Measurements from ENCODE around the gene LRRFIP2.
"Not testable (repeated sequence)": the region's sequence is repeated elsewhere in the genome, so short reads cannot be mapped to it uniquely, and the experiment has no call there.

The LRRFIP2 gene

DNA sequence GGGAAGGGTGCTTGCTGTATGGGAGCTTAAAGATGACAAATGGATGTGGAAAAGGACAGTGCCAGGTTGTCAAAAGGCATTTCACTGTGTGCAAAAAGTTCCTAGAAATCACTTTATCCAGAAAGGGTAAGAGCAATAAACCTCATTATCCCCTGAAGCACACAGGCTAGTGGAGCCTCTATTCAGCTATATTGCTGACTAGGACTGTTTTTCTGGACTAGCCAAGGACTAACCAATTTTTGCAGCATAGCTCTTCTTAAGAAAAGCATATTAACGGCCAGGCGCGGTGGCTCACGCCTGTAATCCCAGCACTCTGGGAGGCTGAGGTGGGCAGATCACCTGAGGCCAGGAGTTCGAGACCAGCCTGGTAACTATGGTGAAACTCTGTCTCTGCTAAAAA is 116.3 kb downstream of the LRRFIP2 start:
- no peak for DNase-seq (ENCODE audit: low read depth)

- no peak for DNase-seq (ENCODE audit: low read depth)
Measured at GRCh38 chr3:37056826-37057225, 117.6 kb downstream of the LRRFIP2 start.

GRCh38 chr3:37055077-37055476 is 119.3 kb downstream of the LRRFIP2 start:
- not testable (repeated sequence) for DNase-seq (ENCODE audit: low read depth)

DNA sequence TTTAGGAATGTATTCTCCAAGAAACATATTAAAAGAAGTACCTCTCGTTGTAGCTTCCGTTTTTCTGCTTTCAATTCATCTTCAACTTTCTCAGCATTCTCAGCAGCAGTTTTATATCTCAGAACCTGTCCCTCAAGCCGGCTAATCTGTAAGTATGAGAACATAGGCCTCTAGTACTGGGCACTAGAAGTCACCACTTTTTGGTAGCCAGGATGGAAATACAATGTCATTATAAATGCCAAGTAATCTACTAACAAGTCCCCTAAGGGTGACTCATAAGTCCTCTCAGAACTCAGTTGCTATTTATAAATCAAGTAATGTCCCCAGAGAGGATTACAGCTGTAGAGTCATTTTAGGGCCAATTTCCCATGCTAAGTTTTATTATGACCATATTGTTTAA is 120.0 kb downstream of the LRRFIP2 start:
- DNase-seq (ENCODE audit: low read depth) = no peak

DNA sequence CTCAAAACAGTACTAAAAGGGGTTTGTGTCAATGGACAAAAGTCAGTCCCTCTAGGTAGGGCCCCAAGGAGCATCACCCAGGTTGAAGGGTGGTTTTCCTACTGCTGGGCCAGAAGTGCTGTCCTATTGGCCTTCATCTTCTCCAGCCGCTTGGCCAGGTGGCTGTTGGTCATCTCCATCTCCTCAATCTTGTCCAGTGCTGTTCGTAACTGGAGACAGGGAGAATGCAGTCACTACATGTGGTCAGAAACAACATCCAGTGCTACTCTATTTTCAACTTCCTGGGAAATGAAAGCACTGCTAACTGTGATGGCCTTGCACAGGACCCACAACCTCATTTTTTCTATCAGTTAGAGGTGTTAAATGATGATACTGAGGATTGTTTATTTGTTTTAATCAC is 120.6 kb downstream of the LRRFIP2 start:
- no peak for DNase-seq (ENCODE audit: low read depth)

DNA sequence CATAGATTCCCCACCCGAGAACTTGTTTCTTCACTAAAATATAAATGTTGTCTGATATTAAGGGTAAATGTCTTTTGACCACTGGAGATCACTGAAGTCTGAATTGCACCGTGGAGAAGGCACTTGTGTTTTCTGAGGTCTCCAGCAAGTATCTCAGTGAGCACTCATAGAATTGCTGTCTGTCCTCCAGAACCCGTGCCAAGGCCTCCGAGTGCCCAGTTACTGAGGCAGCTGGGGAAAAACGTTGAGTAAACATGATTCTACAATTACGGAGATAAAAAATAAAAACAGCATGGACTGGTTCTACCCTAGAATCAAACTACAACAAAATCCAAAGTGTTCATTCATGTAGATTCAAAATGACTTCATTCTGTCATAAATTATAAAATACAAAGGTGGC is 121.0 kb downstream of the LRRFIP2 start:
- no peak for DNase-seq (ENCODE audit: low read depth)

GRCh38 chr3:37052860-37053259 is 121.5 kb downstream of the LRRFIP2 start:
- no peak for DNase-seq (ENCODE audit: low read depth)

- DNase-seq (ENCODE audit: low read depth) = no peak
Measured at GRCh38 chr3:37050282-37050681, 124.1 kb downstream of the LRRFIP2 start.

- DNase-seq (ENCODE audit: low read depth) = not testable (repeated sequence)
Measured at GRCh38 chr3:37042712-37043111, 131.7 kb downstream of the LRRFIP2 start.

DNA sequence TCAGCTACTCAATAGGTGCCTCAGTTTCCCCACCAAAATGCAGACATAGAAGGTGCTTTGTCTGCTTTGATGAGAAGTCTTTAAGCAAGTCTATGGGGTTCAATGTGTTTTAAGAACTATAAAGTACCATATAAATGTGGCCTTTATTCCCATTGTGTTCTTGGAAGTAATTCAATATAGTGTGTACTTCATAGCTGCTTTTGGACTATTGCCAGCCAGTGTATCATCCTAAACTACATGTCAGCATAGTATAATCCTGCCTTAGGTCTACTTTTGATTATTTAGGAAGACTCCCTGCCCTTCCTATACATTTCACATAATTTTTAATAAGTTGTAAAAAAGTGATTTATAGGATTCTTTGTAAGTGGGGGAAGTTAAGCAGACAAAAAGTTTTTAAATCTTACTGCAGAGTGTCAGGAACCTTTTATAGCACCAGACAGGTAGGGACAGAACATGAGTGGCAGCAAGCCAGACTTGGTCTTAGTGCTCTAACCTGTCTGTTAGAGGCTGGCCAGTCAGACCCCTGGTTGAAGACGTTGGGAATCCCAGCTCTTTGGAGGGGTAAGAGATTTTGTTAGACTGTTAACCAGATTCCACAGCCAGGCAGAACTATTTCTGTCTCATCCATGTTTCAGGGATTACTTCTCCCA is 132.7 kb downstream of the LRRFIP2 start:
- DNase-seq (ENCODE audit: low read depth) = no peak

- DNase-seq (ENCODE audit: low read depth) = no peak
Measured at GRCh38 chr3:37040231-37040630, 134.2 kb downstream of the LRRFIP2 start.

GRCh38 chr3:37039161-37039846 is 135.1 kb downstream of the LRRFIP2 start:
- DNase-seq (ENCODE audit: low read depth) = no peak

DNA sequence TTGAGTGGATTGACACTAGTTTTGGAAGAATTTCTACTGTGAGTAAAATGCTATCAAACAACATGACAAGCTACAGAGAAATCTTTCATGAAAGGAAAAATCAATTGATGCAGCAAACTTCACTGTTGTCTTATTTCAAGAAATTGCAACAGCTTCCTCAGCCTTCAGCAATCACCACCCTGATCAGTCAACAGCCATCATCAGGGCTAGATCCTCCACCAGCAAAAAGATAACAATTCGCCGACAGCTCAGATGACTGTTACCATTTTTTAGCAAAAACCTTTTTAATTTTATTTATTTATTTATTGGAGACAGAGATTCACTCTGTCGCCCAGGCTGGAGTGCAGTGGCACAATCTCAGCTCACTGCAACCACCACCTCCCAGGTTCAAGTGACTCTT is 137.0 kb downstream of the LRRFIP2 start:
- no peak for DNase-seq (ENCODE audit: low read depth)

DNA sequence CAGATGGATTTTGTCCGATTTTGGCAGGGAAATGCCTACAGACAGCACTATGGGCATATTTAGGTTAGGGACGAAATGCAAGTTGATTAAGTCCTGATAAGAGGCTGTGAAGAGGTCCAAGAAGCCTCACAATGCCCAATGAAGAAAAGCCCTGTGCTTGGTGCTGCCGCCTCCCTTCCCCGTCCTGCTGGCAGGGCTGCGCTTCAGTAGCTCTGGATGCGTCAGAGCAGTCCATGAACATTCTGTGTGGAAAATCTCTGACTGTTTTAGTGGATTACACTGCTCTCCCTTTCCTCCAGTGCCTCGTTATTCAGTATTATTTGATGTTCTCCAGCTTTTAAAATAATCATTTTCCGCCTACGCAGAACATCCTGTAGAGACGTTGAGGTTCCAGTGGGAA is 141.4 kb downstream of the LRRFIP2 start:
- DNase-seq (ENCODE audit: low read depth) = no peak

DNA sequence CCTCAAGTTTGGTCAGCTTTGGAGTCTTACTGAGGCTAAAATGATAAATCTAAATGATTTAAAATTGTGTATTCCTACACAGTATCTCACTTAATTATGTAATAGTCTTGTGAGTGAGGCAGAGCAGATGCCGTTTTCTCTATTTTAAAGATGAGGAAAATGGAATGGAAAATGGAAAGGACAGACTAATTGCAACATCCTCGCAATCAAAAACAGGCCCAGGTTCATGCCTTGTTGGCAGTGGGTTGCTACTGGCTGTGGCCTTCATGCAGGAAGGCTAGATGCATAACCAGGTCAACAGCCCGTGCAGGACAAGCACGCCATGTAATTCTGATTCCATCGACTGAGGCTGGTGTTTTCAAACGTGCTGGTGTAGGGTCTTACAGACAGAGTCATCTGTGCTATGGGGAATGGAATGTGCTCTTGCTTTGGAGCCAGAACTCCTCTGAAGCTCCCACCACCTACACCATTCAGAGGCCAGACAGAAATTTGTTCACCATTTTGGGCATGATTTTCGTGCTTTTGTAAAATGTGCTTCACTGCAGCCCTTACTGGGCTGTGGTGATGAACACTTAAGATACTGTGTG is 143.2 kb downstream of the LRRFIP2 start:
- no peak for DNase-seq (ENCODE audit: low read depth)

- no peak for DNase-seq (ENCODE audit: low read depth)
Measured at GRCh38 chr3:37030588-37030987, 143.8 kb downstream of the LRRFIP2 start.

DNA sequence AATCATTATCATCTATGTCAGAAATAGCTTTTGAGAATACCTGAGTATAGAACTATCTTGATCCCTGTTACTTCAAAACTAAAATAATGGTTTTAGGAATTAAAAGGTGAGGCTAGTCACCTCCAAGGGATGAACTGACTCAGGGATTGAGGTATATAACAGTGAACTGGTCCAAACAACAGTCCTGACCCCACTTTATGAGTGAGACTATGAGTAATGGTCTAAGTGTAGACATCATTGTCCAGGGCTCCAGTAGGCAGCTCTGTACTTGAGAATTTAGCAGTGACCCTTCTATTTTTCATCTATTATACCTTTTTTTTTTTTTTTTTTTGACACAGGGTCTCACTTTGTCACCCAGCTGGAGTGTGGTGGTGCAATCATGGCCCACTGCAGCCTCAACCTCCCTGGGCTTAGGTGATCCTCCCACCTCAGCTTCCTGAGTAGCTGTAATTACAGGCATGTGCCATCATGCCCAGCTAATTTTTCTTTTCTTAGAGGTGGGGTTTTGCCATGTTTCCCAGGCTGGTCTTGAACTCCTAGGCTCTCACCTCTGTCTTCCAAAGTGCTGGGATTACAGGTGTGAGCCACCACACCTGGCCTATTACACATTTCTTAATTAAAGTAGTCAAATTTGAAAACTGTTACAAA is 144.7 kb downstream of the LRRFIP2 start:
- no peak for DNase-seq (ENCODE audit: low read depth)

DNA sequence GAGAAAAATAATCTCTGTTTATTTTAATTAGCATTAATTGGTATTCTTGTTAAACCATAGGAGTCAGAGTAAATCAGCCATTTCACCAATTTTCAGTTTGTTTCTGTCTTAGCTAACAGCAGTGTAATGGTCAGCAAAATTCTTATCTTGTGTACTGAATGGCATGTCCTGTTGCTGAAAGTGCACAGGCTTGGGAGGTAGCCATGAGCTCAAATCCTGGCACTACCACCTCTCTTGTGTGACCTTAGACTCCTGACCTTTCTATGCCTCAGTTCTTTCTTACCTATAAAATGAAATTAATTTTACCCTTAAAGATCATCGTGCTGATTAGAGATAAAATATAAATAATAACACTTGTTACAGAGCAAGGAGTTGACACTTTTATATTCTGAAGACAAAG is 145.3 kb downstream of the LRRFIP2 start:
- no peak for DNase-seq (ENCODE audit: low read depth)

DNA sequence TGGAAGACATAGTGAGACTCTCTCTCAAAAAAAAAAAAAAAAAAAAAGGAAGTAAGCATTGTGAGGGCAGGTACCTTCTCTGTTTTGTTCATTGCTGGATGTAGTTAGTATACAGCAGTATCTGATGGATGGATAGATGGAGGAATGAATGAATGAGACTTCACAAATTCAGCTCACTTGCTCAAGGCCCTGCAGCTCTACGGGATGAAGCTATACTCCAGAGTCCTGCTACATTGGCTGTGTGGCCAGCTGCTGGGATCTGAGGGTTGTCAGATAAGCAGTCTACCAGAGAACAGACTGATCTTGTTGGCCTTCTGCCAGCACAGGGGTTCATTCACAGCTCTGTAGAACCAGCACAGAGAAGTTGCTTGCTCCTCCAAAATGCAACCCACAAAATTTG is 146.1 kb downstream of the LRRFIP2 start:
- DNase-seq (ENCODE audit: low read depth) = no peak

GRCh38 chr3:37026851-37027250 is 147.5 kb downstream of the LRRFIP2 start:
- DNase-seq (ENCODE audit: low read depth) = no peak

DNA sequence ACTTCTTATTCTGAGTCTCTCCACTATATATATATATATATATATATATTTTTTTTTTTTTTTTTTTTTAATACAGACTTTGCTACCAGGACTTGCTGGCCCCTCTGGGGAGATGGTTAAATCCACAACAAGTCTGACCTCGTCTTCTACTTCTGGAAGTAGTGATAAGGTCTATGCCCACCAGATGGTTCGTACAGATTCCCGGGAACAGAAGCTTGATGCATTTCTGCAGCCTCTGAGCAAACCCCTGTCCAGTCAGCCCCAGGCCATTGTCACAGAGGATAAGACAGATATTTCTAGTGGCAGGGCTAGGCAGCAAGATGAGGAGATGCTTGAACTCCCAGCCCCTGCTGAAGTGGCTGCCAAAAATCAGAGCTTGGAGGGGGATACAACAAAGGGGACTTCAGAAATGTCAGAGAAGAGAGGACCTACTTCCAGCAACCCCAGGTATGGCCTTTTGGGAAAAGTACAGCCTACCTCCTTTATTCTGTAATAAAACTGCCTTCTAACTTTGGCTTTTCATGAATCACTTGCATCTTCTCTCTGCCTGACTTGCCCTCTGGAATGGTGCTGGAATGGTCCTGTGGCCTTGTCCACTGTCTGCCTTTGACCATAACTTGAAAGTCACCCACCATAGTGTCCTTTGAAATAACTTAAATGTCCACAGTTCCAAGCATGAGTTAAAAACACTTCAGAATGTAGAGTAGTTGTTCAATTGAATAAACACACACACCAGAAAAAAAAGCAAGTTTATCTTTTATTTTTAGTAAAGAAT is 148.6 kb downstream of the LRRFIP2 start:
- DNase-seq (ENCODE audit: low read depth) = no peak

DNA sequence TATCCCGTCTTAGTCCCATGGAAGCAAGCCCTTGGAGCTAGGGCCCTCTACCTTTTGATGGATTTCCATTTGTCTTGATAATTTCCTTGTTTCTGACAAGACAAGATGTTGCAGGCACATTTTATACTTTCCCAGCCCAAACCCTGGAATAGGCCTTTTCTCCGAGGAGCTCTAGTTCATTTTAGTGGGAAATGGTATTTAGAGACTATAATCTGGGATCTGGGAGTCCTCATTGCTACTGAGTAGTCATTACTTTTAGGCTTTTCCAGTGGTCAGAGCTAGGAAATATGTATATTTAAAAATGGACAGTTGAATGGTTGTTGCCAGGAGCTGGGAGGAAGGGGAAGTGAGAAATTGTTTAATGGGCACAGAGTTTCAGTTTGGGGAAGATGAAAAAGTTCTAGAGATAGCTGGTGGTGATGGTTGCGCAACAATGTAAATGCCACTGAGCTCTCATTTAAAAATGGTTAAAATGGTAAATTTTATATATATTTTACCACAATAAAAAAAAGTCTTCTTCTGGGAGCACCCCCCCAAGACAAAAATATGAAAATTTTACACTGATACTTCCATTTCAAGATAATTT is 149.5 kb downstream of the LRRFIP2 start:
- no peak for DNase-seq (ENCODE audit: low read depth)

Data from stimulated activated CD8-positive, alpha-beta memory T cell treated with anti-CD3 and anti-CD28 coated beads, Interleukin-15, amount 100 ng/mL, for 24 hours (primary cell).